Measurements from ENCODE around the gene RPL36. TPM values are rescaled to one million over a fixed set of nuclear protein-coding genes. Genes with fewer than 3 reads are reported as not detected.

Gene RPL36
- total and polyA plus RNA-seq, 7 donors = 593 to 2,228 (median 1,408) TPM

DNA sequence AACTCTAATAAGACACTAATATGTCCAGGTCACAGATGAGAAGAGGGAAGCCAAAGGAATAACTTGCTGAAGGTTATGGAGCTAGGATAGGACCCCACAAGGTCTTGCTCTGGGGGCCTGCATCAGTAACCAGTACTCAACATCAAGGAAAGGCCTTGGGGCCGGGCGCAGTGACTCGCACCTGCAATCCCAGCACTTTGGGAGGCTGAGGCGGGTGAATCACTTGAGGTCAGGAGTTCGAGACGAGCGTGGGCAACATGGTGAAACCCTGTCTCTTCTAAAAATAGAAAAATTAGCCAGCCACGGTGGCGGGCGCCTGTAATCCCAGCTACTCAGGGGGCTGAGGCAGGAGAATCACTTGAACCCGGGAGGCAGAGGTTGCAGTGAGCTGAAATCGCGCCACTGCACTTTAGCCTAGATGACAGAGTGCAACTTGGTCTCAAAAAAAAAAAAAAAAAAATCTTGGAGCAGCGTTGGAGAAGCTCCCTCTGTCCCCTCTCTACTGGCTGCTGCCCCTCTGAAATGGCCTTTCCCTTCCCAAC, 28.0 kb downstream of the RPL36 start:
- Histone ChIP-seq H3K4me3 (no peak overlapping the region), H3K36me3 (peaks cover 0 to 19% (median 4%) of the 10 kb centered on the region in 4 donors), H3K27ac (peak overlapping the region in 2 of 4 donors; percentile 97), H3K9me3 (no peaks in the 10 kb centered on the region), H3K4me1 (peaks cover 0 to 30% (median 26%) of the 10 kb centered on the region in 4 donors), H3K27me3 (no peaks in the 10 kb centered on the region)
- intact Hi-C loops (cut with DNase I) = no loop called here
- no peak for DNase-seq
- WGBS, 2 donors = 75 to 78% methylated on average over 14 of the region's 14 CpGs
- TF ChIP-seq, protein P1, sequence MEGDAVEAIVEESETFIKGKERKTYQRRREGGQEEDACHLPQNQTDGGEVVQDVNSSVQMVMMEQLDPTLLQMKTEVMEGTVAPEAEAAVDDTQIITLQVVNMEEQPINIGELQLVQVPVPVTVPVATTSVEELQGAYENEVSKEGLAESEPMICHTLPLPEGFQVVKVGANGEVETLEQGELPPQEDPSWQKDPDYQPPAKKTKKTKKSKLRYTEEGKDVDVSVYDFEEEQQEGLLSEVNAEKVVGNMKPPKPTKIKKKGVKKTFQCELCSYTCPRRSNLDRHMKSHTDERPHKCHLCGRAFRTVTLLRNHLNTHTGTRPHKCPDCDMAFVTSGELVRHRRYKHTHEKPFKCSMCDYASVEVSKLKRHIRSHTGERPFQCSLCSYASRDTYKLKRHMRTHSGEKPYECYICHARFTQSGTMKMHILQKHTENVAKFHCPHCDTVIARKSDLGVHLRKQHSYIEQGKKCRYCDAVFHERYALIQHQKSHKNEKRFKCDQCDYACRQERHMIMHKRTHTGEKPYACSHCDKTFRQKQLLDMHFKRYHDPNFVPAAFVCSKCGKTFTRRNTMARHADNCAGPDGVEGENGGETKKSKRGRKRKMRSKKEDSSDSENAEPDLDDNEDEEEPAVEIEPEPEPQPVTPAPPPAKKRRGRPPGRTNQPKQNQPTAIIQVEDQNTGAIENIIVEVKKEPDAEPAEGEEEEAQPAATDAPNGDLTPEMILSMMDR (IDR thresholded peaks at IDR 0.05) = no peak
- no peak for TF ChIP-seq EP300 (IDR thresholded peaks at IDR 0.05)
- no peak for TF ChIP-seq POLR2AphosphoS5 (IDR thresholded peaks at IDR 0.05)
- no peak for TF ChIP-seq POLR2A (IDR thresholded peaks at IDR 0.05)

DNA sequence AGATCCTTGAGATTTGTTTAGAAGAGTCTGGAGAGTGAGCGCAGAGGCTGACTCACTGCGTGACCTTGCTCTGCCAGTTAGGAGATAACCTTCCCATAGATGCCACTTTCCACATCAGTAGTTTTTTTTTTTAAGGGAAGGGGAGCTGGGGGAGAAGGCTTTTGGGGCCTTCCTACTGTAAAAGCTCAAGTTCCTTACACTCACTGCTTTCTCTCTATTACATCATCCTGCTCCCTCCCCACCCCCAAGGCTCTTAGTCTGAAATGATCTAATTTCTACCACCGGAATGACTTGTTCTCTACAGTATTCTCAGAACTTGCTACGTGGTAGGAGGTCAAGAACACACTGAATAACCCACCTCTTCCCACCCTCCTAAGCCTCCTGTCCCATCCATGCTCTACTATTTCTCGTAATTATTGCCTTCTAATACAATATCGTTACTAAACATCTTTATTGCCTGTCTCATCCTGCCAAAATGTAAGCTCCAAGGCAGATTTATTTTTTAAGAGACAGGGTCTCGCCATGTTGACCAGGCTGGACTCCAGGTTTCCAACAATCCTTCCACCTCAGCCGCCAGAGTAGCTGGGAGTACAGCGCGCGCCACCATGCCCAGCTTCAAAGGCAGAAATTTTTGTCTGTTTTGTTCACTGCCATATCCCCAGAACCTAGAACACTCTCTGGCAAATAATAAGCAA, 28.6 kb downstream of the RPL36 start:
- H3K36me3 ChIP-seq = peaks cover 0 to 12% (median under 1%) of the 10 kb centered on the region in 4 donors
- WGBS, 2 donors = 26 to 33% methylated on average over 11 of the region's 11 CpGs
- peak overlapping the region; percentile 70 to 94 (median 92) for H3K4me3 ChIP-seq
- TF ChIP-seq POLR2A (IDR thresholded peaks at IDR 0.05) (no peak), POLR2AphosphoS5 (IDR thresholded peaks at IDR 0.05) (no peak), EP300 (IDR thresholded peaks at IDR 0.05) (no peak)
- TF ChIP-seq, protein P1 (IDR thresholded peaks at IDR 0.05) = no peak
- no peaks in the 10 kb centered on the region for H3K9me3 ChIP-seq
- DNase-seq = no peak
- H3K27ac ChIP-seq = peak overlapping the region; percentile 89 to 97 (median 97)
- peaks cover 0 to 30% (median 26%) of the 10 kb centered on the region in 4 donors for H3K4me1 ChIP-seq
- no peaks in the 10 kb centered on the region for H3K27me3 ChIP-seq
- intact Hi-C loops (cut with DNase I) = no loop called here

DNA sequence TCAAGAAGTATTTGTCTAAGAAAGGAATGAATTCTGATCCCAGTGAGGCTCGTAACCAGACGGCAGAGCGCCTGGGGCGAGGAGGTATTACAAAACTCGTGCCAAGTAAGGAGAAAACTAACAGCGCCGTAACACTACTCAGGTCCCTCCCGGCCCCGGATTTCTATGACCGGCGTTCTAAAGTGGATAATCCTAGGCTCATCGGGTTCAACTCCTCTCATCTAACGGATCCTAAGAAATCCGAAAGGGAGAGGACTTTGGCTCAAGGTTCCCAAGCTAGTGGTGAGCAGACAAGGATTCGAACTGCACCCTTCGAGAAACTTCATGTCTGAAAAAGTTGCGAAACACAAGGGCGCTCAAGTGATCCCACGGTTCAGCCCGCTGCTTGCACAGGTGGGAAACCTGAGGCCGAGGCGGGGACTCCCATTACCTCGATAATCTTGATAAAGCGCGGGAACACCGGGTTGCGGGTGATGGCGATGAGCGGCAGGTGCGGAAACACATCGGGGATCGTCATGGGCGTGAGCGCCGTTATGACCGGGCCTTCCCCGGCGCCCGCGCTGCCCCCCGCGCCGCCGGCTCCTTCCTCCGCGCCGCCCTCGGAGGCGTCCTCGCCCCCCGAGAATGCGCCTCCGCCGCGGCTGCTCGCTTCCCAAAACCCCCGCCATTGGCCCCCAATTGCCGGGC, 29.3 kb downstream of the RPL36 start:
- DNase-seq = no peak

DNA sequence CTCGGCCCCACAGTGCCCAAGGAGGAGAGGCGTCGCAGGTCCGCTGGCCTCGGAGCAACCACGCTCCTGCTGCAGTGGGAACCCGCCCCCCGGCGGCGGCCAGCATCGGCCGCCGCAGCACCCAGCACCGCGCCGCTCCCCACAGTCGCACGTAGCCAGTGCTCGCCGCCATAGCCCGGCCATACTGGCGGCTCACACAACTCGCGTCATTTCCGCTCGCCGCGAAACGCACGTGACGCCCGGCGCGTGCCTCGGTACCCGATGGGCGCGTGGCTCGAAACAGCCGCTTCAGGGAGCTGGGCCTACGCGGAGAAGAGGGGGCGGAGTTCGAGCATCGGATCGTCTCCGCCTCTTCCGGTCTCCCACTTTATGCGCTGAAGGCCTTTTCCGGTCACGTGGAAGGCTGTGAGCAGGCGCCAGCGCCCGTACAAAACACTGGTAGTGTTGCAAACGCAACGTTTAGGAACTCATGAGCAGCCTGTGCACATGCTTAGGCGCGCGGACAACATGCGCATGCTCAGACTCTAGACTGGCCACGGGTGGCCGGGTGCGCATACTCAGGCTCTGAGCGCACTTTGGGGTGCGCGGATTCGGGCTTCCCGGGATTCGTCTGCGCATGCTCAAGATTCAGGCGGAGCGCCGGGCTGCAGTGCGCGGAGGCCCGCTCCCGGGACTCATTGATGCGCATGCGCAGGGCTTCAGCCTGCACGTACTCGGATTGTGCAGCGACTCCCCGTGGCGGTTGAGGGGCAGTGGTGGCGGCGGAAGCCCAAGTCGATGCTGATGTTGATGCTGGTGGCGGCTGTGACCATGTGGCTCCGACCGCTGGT, 30.1 kb downstream of the RPL36 start, which contains the start of the genes CATSPERD and LONP1:
CATSPERD (plus strand) TSS at position 677 of the 830 bp plus-strand sequence; CDS start at position 778, 101 bp downstream.
LONP1 (minus strand) TSS at position 186 of the 830 bp plus-strand sequence; CDS start at position 172, 14 bp downstream.
- no peaks in the 10 kb centered on the region for H3K27me3 ChIP-seq
- peaks cover 0 to 30% (median 26%) of the 10 kb centered on the region in 4 donors for H3K4me1 ChIP-seq
- intact Hi-C loops (cut with DNase I) = loop anchor here (2.0 to 5.0 kb wide), 2 partner anchors 29 to 72 kb away; partner anchors contain the start of genes DUS3L and RPL36
- peak within 1 kb of the TSS; percentile 70 to 94 (median 92) for H3K4me3 ChIP-seq
- peak; percentile 99 for DNase-seq
- H3K27ac ChIP-seq = peak within 1 kb of the TSS; percentile 89 to 97 (median 97)
- peaks cover 0 to 8% (median 0%) of the 10 kb centered on the region in 4 donors for H3K36me3 ChIP-seq
- H3K9me3 ChIP-seq = no peaks in the 10 kb centered on the region
- TF ChIP-seq, protein P1 (IDR thresholded peaks at IDR 0.05) = peak; percentile 89 to 98 (median 94)
- peak; percentile 42 to 48 for TF ChIP-seq POLR2A (IDR thresholded peaks at IDR 0.05)
- TF ChIP-seq EP300 (IDR thresholded peaks at IDR 0.05) = peak in 2 of 4 donors; percentile 44 to 93
- peak; percentile 88 to 96 (median 91) for TF ChIP-seq POLR2AphosphoS5 (IDR thresholded peaks at IDR 0.05)
- WGBS, 2 donors = 0% methylated on average over 90 of the region's 90 CpGs

More for the DNA sequence above, 29.3 kb downstream of the RPL36 start:
- peaks cover 0 to 8% (median 0%) of the 10 kb centered on the region in 4 donors for H3K36me3 ChIP-seq
- 1% methylated on average over 58 of the region's 58 CpGs for WGBS, 2 donors
- peak overlapping the region; percentile 70 to 94 (median 92) for H3K4me3 ChIP-seq
- H3K9me3 ChIP-seq = no peaks in the 10 kb centered on the region
- H3K4me1 ChIP-seq = peaks cover 0 to 30% (median 26%) of the 10 kb centered on the region in 4 donors
- TF ChIP-seq POLR2A (IDR thresholded peaks at IDR 0.05) (no peak), EP300 (IDR thresholded peaks at IDR 0.05) (no peak), POLR2AphosphoS5 (IDR thresholded peaks at IDR 0.05) (no peak)
- TF ChIP-seq, protein P1 (IDR thresholded peaks at IDR 0.05) = no peak
- intact Hi-C loops (cut with DNase I) = no loop called here
- peak overlapping the region; percentile 89 to 97 (median 97) for H3K27ac ChIP-seq
- H3K27me3 ChIP-seq = no peaks in the 10 kb centered on the region

Data from sigmoid colon (tissue), 7 donors.